ENCODE results near the gene CAPN1.
A peak's percentile ranks its signal among the peaks of the same experiment; 100 is the strongest.

The CAPN1 gene

GRCh38 chr11:65181569-65182257, at the start of gene CAPN1:
TSS of gene CAPN1 (plus strand) at chr11:65181928. CDS start at chr11:65182702, 774 bp downstream.
- no peaks in the 10 kb centered on the region for H3K9me3 ChIP-seq (ENCODE audit: control insufficient read depth, low read depth, low read length)
- H3K4me1 ChIP-seq (ENCODE audit: control insufficient read depth, low read depth, low read length) = peaks cover 33% of the 10 kb centered on the region
- peaks cover 2% of the 10 kb centered on the region for H3K36me3 ChIP-seq (ENCODE audit: control insufficient read depth, low read depth, low read length)
- peak within 1 kb of the TSS; percentile 71 for H3K27ac ChIP-seq (ENCODE audit: low read length)
- peak within 1 kb of the TSS; percentile 75 for H3K9ac ChIP-seq (ENCODE audit: low read length)
- peak within 1 kb of the TSS; percentile 80 for H3K4me3 ChIP-seq (ENCODE audit: low read length)
- H3K27me3 ChIP-seq (ENCODE audit: control insufficient read depth, insufficient read depth, low read length) = no peaks in the 10 kb centered on the region

- H3K4me1 ChIP-seq (ENCODE audit: control insufficient read depth, low read depth, low read length) = peaks cover 4% of the 10 kb centered on the region
- no peaks in the 10 kb centered on the region for H3K27me3 ChIP-seq (ENCODE audit: control insufficient read depth, insufficient read depth, low read length)
- peaks cover 28% of the 10 kb centered on the region for H3K36me3 ChIP-seq (ENCODE audit: control insufficient read depth, low read depth, low read length)
- no peak overlapping the region for H3K4me3 ChIP-seq (ENCODE audit: low read length)
- no peak overlapping the region for H3K9ac ChIP-seq (ENCODE audit: low read length)
- no peaks in the 10 kb centered on the region for H3K9me3 ChIP-seq (ENCODE audit: control insufficient read depth, low read depth, low read length)
- H3K27ac ChIP-seq (ENCODE audit: low read length) = no peak overlapping the region
Observed at GRCh38 chr11:65132238-65132987, 49.3 kb upstream of the CAPN1 start.

- Histone ChIP-seq H3K27ac (ENCODE audit: low read length) (no peak overlapping the region), H3K9me3 (ENCODE audit: control insufficient read depth, low read depth, low read length) (no peaks in the 10 kb centered on the region)
Observed at GRCh38 chr11:65132988-65133700, 48.6 kb upstream of the CAPN1 start.

GRCh38 chr11:65133724-65134123, 48.0 kb upstream of the CAPN1 start:
- peak overlapping the region; percentile 91 for H3K4me3 ChIP-seq (ENCODE audit: low read length)
- H3K36me3 ChIP-seq (ENCODE audit: control insufficient read depth, low read depth, low read length) = peaks cover 24% of the 10 kb centered on the region
- H3K4me1 ChIP-seq (ENCODE audit: control insufficient read depth, low read depth, low read length) = peaks cover 4% of the 10 kb centered on the region
- H3K27me3 ChIP-seq (ENCODE audit: control insufficient read depth, insufficient read depth, low read length) = no peaks in the 10 kb centered on the region
- no peak overlapping the region for H3K27ac ChIP-seq (ENCODE audit: low read length)
- no peaks in the 10 kb centered on the region for H3K9me3 ChIP-seq (ENCODE audit: control insufficient read depth, low read depth, low read length)
- peak overlapping the region; percentile 90 for H3K9ac ChIP-seq (ENCODE audit: low read length)

More at GRCh38 chr11:65132988-65133700, 48.6 kb upstream of the CAPN1 start:
- Histone ChIP-seq H3K4me3 (ENCODE audit: low read length) (peak overlapping the region; percentile 91), H3K36me3 (ENCODE audit: control insufficient read depth, low read depth, low read length) (peaks cover 28% of the 10 kb centered on the region), H3K9ac (ENCODE audit: low read length) (no peak overlapping the region), H3K4me1 (ENCODE audit: control insufficient read depth, low read depth, low read length) (peaks cover 4% of the 10 kb centered on the region), H3K27me3 (ENCODE audit: control insufficient read depth, insufficient read depth, low read length) (no peaks in the 10 kb centered on the region)

- peak within 1 kb of the TSS; percentile 90 for H3K9ac ChIP-seq (ENCODE audit: low read length)
- no peaks in the 10 kb centered on the region for H3K9me3 ChIP-seq (ENCODE audit: control insufficient read depth, low read depth, low read length)
- H3K27me3 ChIP-seq (ENCODE audit: control insufficient read depth, insufficient read depth, low read length) = no peaks in the 10 kb centered on the region
- H3K4me3 ChIP-seq (ENCODE audit: low read length) = peak within 1 kb of the TSS; percentile 91
- H3K36me3 ChIP-seq (ENCODE audit: control insufficient read depth, low read depth, low read length) = peaks cover 18% of the 10 kb centered on the region
- peak within 1 kb of the TSS; percentile 96 for H3K27ac ChIP-seq (ENCODE audit: low read length)
- peaks cover 4% of the 10 kb centered on the region for H3K4me1 ChIP-seq (ENCODE audit: control insufficient read depth, low read depth, low read length)
Observed at GRCh38 chr11:65134240-65134951, 47.3 kb upstream of the CAPN1 start, which contains the start of gene SYVN1. TSS of gene SYVN1 (minus strand) at chr11:65134519. CDS start at chr11:65133601, 918 bp downstream.

GRCh38 chr11:65134952-65135632, 46.6 kb upstream of the CAPN1 start:
- H3K4me3 ChIP-seq (ENCODE audit: low read length) = peak overlapping the region; percentile 91
- no peaks in the 10 kb centered on the region for H3K9me3 ChIP-seq (ENCODE audit: control insufficient read depth, low read depth, low read length)
- H3K27me3 ChIP-seq (ENCODE audit: control insufficient read depth, insufficient read depth, low read length) = no peaks in the 10 kb centered on the region
- peak overlapping the region; percentile 96 for H3K27ac ChIP-seq (ENCODE audit: low read length)
- H3K36me3 ChIP-seq (ENCODE audit: control insufficient read depth, low read depth, low read length) = peaks cover 13% of the 10 kb centered on the region
- H3K4me1 ChIP-seq (ENCODE audit: control insufficient read depth, low read depth, low read length) = peaks cover 4% of the 10 kb centered on the region
- H3K9ac ChIP-seq (ENCODE audit: low read length) = peak overlapping the region; percentile 90

GRCh38 chr11:65135633-65136145, 46.0 kb upstream of the CAPN1 start:
- Histone ChIP-seq H3K9ac (ENCODE audit: low read length) (peak overlapping the region; percentile 90), H3K27me3 (ENCODE audit: control insufficient read depth, insufficient read depth, low read length) (no peaks in the 10 kb centered on the region), H3K4me3 (ENCODE audit: low read length) (peak overlapping the region; percentile 91), H3K9me3 (ENCODE audit: control insufficient read depth, low read depth, low read length) (no peaks in the 10 kb centered on the region), H3K27ac (ENCODE audit: low read length) (peak overlapping the region; percentile 88), H3K4me1 (ENCODE audit: control insufficient read depth, low read depth, low read length) (peaks cover 4% of the 10 kb centered on the region), H3K36me3 (ENCODE audit: control insufficient read depth, low read depth, low read length) (peaks cover 13% of the 10 kb centered on the region)

- no peaks in the 10 kb centered on the region for H3K9me3 ChIP-seq (ENCODE audit: control insufficient read depth, low read depth, low read length)
- no peak overlapping the region for H3K9ac ChIP-seq (ENCODE audit: low read length)
- H3K4me3 ChIP-seq (ENCODE audit: low read length) = no peak overlapping the region
- H3K36me3 ChIP-seq (ENCODE audit: control insufficient read depth, low read depth, low read length) = peaks cover 4% of the 10 kb centered on the region
- H3K4me1 ChIP-seq (ENCODE audit: control insufficient read depth, low read depth, low read length) = peaks cover 4% of the 10 kb centered on the region
- no peaks in the 10 kb centered on the region for H3K27me3 ChIP-seq (ENCODE audit: control insufficient read depth, insufficient read depth, low read length)
- H3K27ac ChIP-seq (ENCODE audit: low read length) = no peak overlapping the region
Observed at GRCh38 chr11:65136515-65137096, 45.1 kb upstream of the CAPN1 start.

GRCh38 chr11:65141896-65142494, 39.7 kb upstream of the CAPN1 start:
- Histone ChIP-seq H3K36me3 (ENCODE audit: control insufficient read depth, low read depth, low read length) (no peaks in the 10 kb centered on the region), H3K9ac (ENCODE audit: low read length) (no peak overlapping the region), H3K27ac (ENCODE audit: low read length) (no peak overlapping the region), H3K27me3 (ENCODE audit: control insufficient read depth, insufficient read depth, low read length) (no peaks in the 10 kb centered on the region), H3K4me1 (ENCODE audit: control insufficient read depth, low read depth, low read length) (no peaks in the 10 kb centered on the region), H3K9me3 (ENCODE audit: control insufficient read depth, low read depth, low read length) (no peaks in the 10 kb centered on the region), H3K4me3 (ENCODE audit: low read length) (no peak overlapping the region)
